Hepatocyte (in vitro differentiated cells): ENCODE data around the gene MVD.

ENCODE experiments used
- EZH2 ChIP-seq: fragments of 200-600 bp; sonication (generic); IDR thresholded peaks from 2 replicates; pipeline ENCODE4 v1.6.1; 2016; ENCODE audit warnings: antibody characterized with exemption, mild to moderate bottlenecking, borderline replicate concordance
- EZH2phosphoT487 ChIP-seq: fragments of 200-600 bp; sonication (generic); IDR thresholded peaks from one replicate; pipeline ENCODE4 v1.6.1; 2018; ENCODE audit warnings: antibody characterized with exemption, mild to moderate bottlenecking, low read depth, moderate library complexity; ENCODE audit not compliant: unreplicated experiment, severe bottlenecking
- TF ChIP-seq, protein P1 (sequence below): fragments of 200-600 bp; sonication (generic); IDR thresholded peaks from 2 replicates; pipeline ENCODE4 v1.5.1; 2016; ENCODE audit warnings: antibody characterized with exemption, mild to moderate bottlenecking; ENCODE audit not compliant: poor library complexity

DNA sequence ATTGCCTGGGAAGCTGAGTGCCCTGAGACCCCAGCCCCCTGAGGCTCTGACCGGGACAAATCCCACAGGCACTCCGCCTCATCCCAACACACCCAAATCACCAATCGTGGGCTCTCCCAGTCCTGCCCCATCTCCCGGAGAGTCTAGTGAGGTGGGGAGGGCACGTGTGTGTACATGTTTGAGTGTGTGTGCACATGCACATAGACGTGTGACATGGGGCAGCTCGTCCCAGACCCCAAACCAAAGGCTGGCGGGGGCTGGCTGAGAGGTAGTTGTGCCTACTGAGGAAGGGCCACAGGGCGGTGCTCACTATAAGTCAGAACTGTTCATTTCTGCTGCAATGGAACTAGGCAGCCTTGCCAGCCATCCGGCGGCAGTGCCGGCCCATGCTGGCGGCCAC, 14.8 kb upstream of the MVD start:
- no peak for TF ChIP-seq EZH2
- TF ChIP-seq, protein P1, sequence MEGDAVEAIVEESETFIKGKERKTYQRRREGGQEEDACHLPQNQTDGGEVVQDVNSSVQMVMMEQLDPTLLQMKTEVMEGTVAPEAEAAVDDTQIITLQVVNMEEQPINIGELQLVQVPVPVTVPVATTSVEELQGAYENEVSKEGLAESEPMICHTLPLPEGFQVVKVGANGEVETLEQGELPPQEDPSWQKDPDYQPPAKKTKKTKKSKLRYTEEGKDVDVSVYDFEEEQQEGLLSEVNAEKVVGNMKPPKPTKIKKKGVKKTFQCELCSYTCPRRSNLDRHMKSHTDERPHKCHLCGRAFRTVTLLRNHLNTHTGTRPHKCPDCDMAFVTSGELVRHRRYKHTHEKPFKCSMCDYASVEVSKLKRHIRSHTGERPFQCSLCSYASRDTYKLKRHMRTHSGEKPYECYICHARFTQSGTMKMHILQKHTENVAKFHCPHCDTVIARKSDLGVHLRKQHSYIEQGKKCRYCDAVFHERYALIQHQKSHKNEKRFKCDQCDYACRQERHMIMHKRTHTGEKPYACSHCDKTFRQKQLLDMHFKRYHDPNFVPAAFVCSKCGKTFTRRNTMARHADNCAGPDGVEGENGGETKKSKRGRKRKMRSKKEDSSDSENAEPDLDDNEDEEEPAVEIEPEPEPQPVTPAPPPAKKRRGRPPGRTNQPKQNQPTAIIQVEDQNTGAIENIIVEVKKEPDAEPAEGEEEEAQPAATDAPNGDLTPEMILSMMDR, result no peak
- TF ChIP-seq EZH2phosphoT487, result no peak
